Measurements from ENCODE around the gene CRACR2B. TPM values are rescaled to one million over a fixed set of nuclear protein-coding genes. Genes with fewer than 3 reads are reported as not detected.
A peak's percentile ranks its signal among the peaks of the same experiment; 100 is the strongest.

Gene CRACR2B
- total and polyA plus RNA-seq, 2 of the 13 experiments (the other 11 are each of a cell fraction or from before 2014, with no cell fraction given) = 14.9 to 21.0 TPM

GRCh38 chr11:842370-843002, 14.8 kb downstream of the CRACR2B start, which contains the start of the genes POLR2L and TSPAN4 (continued):
- TF ChIP-seq RNF219 (CRISPR knock-in tag; IDR thresholded peaks at IDR 0.05) (no peak), CAMTA2 (CRISPR knock-in tag; IDR thresholded peaks at IDR 0.05; ENCODE audit: borderline replicate concordance) (no peak), PPARG (CRISPR knock-in tag; conservative IDR thresholded peaks at IDR 0.05) (no peak), ZNF292 (CRISPR knock-in tag; IDR thresholded peaks at IDR 0.05; ENCODE audit: borderline replicate concordance, low read depth) (no peak), HMG20B (CRISPR knock-in tag; conservative IDR thresholded peaks at IDR 0.05) (no peak), KAT2B (IDR thresholded peaks at IDR 0.05; ENCODE audit: borderline replicate concordance, low read depth, low read length) (no peak; the same call in 1 of the 2 replicates), DBP (CRISPR knock-in tag; IDR thresholded peaks at IDR 0.05; ENCODE audit: not compliant biosample characterization) (peak; percentile 75), NONO (IDR thresholded peaks at IDR 0.05) (no peak), NONO (CRISPR knock-in tag; conservative IDR thresholded peaks at IDR 0.05) (peak; percentile 86), ZNF333 (CRISPR knock-in tag; IDR thresholded peaks at IDR 0.05; ENCODE audit: borderline replicate concordance) (no peak), NFRKB (IDR thresholded peaks at IDR 0.05) (no peak), ATF7 (IDR thresholded peaks at IDR 0.05) (peak; percentile 48; the same call in 1 of the 2 replicates), ATF7 (CRISPR knock-in tag; IDR thresholded peaks at IDR 0.05) (no peak), DNMT3B (CRISPR knock-in tag; conservative IDR thresholded peaks at IDR 0.05) (no peak), HOXA3 (CRISPR knock-in tag; IDR thresholded peaks at IDR 0.05) (peak; percentile 52), MAFK (conservative IDR thresholded peaks at IDR 0.05 in 1 of 2, IDR thresholded peaks at IDR 0.05 in 1 of 2; ENCODE audit: low read length in 2 of 2) (no peak), MLLT10 (CRISPR knock-in tag; IDR thresholded peaks at IDR 0.05) (no peak), FOXJ3 (CRISPR knock-in tag; IDR thresholded peaks at IDR 0.05; ENCODE audit: borderline replicate concordance) (no peak), ATF1 (CRISPR knock-in tag; IDR thresholded peaks at IDR 0.05) (no peak), ZNF781 (CRISPR knock-in tag; IDR thresholded peaks at IDR 0.05; ENCODE audit: borderline replicate concordance, not compliant biosample characterization) (no peak), MTA1 (CRISPR knock-in tag; IDR thresholded peaks at IDR 0.05; ENCODE audit: borderline replicate concordance) (no peak), ZNF513 (CRISPR knock-in tag; conservative IDR thresholded peaks at IDR 0.05) (no peak; the same call in 1 of the 2 replicates), ELK4 (CRISPR knock-in tag; IDR thresholded peaks at IDR 0.05; ENCODE audit: borderline replicate concordance) (no peak)

Measured in HepG2 (cell line).